DND-41 (cell line): ENCODE measurements around the gene KDM5A.

Experiments used
- ATAC-seq: fragments of 200-7000 bp; cut with Tn5 transposase; 3 replicates; pipeline ENCODE4 v1.9.1; 2021; ENCODE audit warnings: low read depth; ENCODE audit not compliant: insufficient read depth
- DNase-seq: peaks from one replicate; pipeline ENCODE4 v3.0.0-alpha.2; 2020
- H2AFZ ChIP-seq: 2 replicates; pipeline ENCODE4 v1.6.0; 2012; ENCODE audit warnings: low read depth, low read length
- H3K27ac ChIP-seq: 2 replicates; pipeline ENCODE4 v1.5.1; 2012; ENCODE audit warnings: low read length, inconsistent platforms
- H3K27me3 ChIP-seq: fragments of 200-600 bp; sonication (generic); 2 replicates; pipeline ENCODE4 v1.6.0; 2012; ENCODE audit warnings: low read length, mild to moderate bottlenecking, inconsistent platforms; ENCODE audit not compliant: insufficient read depth, poor library complexity
- H3K36me3 ChIP-seq: 2 replicates; pipeline ENCODE4 v1.5.1; 2012; ENCODE audit warnings: low read length, inconsistent platforms; ENCODE audit not compliant: insufficient read depth
- H3K4me1 ChIP-seq: 2 replicates; pipeline ENCODE4 v1.5.1; 2012; ENCODE audit warnings: mild to moderate bottlenecking, low read length; ENCODE audit not compliant: insufficient read depth
- H3K4me2 ChIP-seq: 2 replicates; pipeline ENCODE4 v1.6.0; 2012; ENCODE audit warnings: mild to moderate bottlenecking, moderate library complexity, low read length, inconsistent platforms; ENCODE audit not compliant: insufficient read depth
- H3K4me3 ChIP-seq, 2 experiments: fragments of 200-600 bp in 1 of 2; shearing (Covaris generic) in 1 of 2; 2 replicates each; pipeline ENCODE4 v1.5.1; 2012 to 2016; ENCODE audit warnings: inconsistent platforms in 2 of 2, low read length in 2 of 2, mild to moderate bottlenecking in 2 of 2, low read depth in 1 of 2, moderate library complexity in 1 of 2
- H3K79me2 ChIP-seq: 2 replicates; pipeline ENCODE4 v1.6.0; 2012; ENCODE audit warnings: low read length, inconsistent platforms; ENCODE audit not compliant: insufficient read depth
- H3K9ac ChIP-seq: 2 replicates; pipeline ENCODE4 v1.6.0; 2012; ENCODE audit warnings: low read depth, mild to moderate bottlenecking, inconsistent platforms, low read length, moderate library complexity
- H3K9me3 ChIP-seq: 2 replicates; pipeline ENCODE4 v1.5.1; 2012; ENCODE audit warnings: low read length, moderate library complexity, mild to moderate bottlenecking, inconsistent platforms; ENCODE audit not compliant: insufficient read depth, severe bottlenecking
- H4K20me1 ChIP-seq: 2 replicates; pipeline ENCODE4 v1.6.0; 2012; ENCODE audit warnings: low read length; ENCODE audit not compliant: insufficient read depth
- EZH2 ChIP-seq: IDR thresholded peaks from 3 replicates; pipeline ENCODE4 v1.6.1; 2012; ENCODE audit warnings: borderline replicate concordance, low read depth, mild to moderate bottlenecking, moderate library complexity, low read length, inconsistent platforms; ENCODE audit not compliant: severe bottlenecking
- TF ChIP-seq, protein P1 (sequence below): IDR thresholded peaks from 2 replicates; pipeline ENCODE4 v1.5.1; 2012; ENCODE audit warnings: borderline replicate concordance, low read length, moderate library complexity, mild to moderate bottlenecking; ENCODE audit not compliant: poor library complexity, severe bottlenecking; ENCODE audit errors: extremely low read depth

The KDM5A gene

DNA sequence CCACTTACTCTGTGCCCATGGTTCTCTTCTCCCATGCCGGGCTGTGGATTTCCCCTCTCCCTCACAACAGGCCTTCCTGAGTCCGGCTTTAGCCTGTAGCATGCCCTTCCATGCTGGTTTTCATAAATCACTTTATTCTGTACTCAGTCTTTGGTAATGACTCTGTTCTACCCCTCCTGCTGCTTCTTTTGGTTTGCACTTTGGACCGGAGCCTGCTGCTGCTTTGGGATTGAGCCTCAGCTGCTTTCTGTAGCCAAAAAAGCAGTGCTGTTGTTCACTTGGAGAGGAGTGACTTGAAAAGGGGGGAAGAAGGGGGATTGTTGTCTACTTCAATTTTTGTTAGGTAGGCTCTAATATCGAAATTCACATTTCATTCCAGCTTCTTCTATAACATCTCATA lies 118.0 kb downstream of the KDM5A start:
- H4K20me1 ChIP-seq: no peaks in the 10 kb centered on the region; the same call in 1 of the 2 replicates
- no peaks in the 10 kb centered on the region for H3K4me1 ChIP-seq
- no peaks in the 10 kb centered on the region for H3K27me3 ChIP-seq
- no peak for DNase-seq
- TF ChIP-seq, protein P1, sequence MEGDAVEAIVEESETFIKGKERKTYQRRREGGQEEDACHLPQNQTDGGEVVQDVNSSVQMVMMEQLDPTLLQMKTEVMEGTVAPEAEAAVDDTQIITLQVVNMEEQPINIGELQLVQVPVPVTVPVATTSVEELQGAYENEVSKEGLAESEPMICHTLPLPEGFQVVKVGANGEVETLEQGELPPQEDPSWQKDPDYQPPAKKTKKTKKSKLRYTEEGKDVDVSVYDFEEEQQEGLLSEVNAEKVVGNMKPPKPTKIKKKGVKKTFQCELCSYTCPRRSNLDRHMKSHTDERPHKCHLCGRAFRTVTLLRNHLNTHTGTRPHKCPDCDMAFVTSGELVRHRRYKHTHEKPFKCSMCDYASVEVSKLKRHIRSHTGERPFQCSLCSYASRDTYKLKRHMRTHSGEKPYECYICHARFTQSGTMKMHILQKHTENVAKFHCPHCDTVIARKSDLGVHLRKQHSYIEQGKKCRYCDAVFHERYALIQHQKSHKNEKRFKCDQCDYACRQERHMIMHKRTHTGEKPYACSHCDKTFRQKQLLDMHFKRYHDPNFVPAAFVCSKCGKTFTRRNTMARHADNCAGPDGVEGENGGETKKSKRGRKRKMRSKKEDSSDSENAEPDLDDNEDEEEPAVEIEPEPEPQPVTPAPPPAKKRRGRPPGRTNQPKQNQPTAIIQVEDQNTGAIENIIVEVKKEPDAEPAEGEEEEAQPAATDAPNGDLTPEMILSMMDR: no peak
- no peak for TF ChIP-seq EZH2
- no peak overlapping the region for H3K9ac ChIP-seq
- H3K27ac ChIP-seq: no peak overlapping the region
- no peak overlapping the region for H3K4me2 ChIP-seq
- H3K36me3 ChIP-seq: no peaks in the 10 kb centered on the region
- no peaks in the 10 kb centered on the region for H3K79me2 ChIP-seq
- ATAC-seq: no peak
- no peak overlapping the region for H3K4me3 ChIP-seq
- H3K9me3 ChIP-seq: no peaks in the 10 kb centered on the region
- no peak overlapping the region for H2AFZ ChIP-seq

GRCh38 chr12:269191-269590 lies 119.9 kb downstream of the KDM5A start:
- Histone ChIP-seq H3K79me2 (no peaks in the 10 kb centered on the region), H3K4me3 (no peak overlapping the region), H2AFZ (no peak overlapping the region), H3K4me2 (no peak overlapping the region), H4K20me1 (no peaks in the 10 kb centered on the region; the same call in 1 of the 2 replicates), H3K27me3 (no peaks in the 10 kb centered on the region), H3K9ac (no peak overlapping the region), H3K9me3 (no peaks in the 10 kb centered on the region), H3K36me3 (no peaks in the 10 kb centered on the region), H3K27ac (no peak overlapping the region), H3K4me1 (no peaks in the 10 kb centered on the region)
- DNase-seq (no peak), ATAC-seq (no peak)
- TF ChIP-seq EZH2: no peak
- TF ChIP-seq, protein P1: no peak

- Histone ChIP-seq H3K4me2 (no peak overlapping the region), H2AFZ (no peak overlapping the region), H4K20me1 (no peaks in the 10 kb centered on the region; the same call in 1 of the 2 replicates), H3K36me3 (no peaks in the 10 kb centered on the region), H3K79me2 (no peaks in the 10 kb centered on the region), H3K9me3 (no peaks in the 10 kb centered on the region), H3K27me3 (no peaks in the 10 kb centered on the region), H3K4me3 (no peak overlapping the region), H3K27ac (no peak overlapping the region), H3K4me1 (no peaks in the 10 kb centered on the region), H3K9ac (no peak overlapping the region)
- no peak for ATAC-seq
- DNase-seq: no peak
- TF ChIP-seq, protein P1: no peak
- TF ChIP-seq EZH2: no peak
These were observed 120.7 kb downstream of the KDM5A start for GRCh38 chr12:268483-268840.
